ENCODE data around the gene EIF2B2. TPM values are rescaled to one million over a fixed set of nuclear protein-coding genes. Genes with fewer than 3 reads are reported as not detected.
A peak's percentile ranks its signal among the peaks of the same experiment; 100 is the strongest.

EIF2B2 gene
- total RNA-seq, 2 donors from 2014 or later, result 27.4 to 44.3 TPM

- no peak overlapping the region for H3K27ac Mint-ChIP-seq
Measured at GRCh38 chr14:74963705-74964271, 38.9 kb upstream of the EIF2B2 start.

GRCh38 chr14:74964787-74965485 lies 37.8 kb upstream of the EIF2B2 start:
- H3K4me3 Mint-ChIP-seq, result no peak overlapping the region
- no peaks in the 10 kb centered on the region for H3K36me3 Mint-ChIP-seq (ENCODE audit: low read depth)
- no peak overlapping the region for H3K27ac Mint-ChIP-seq
- peaks cover 8% of the 10 kb centered on the region for H3K27me3 Mint-ChIP-seq
- H3K4me1 Mint-ChIP-seq, result peaks cover 4% of the 10 kb centered on the region
- no peak for ATAC-seq (replicated peaks)
- no peaks in the 10 kb centered on the region for H3K9me3 Mint-ChIP-seq

More at GRCh38 chr14:74963705-74964271, 38.9 kb upstream of the EIF2B2 start:
- no peaks in the 10 kb centered on the region for H3K36me3 Mint-ChIP-seq (ENCODE audit: low read depth)
- H3K4me3 Mint-ChIP-seq, result no peak overlapping the region
- ATAC-seq (replicated peaks), result no peak
- no peaks in the 10 kb centered on the region for H3K9me3 Mint-ChIP-seq
- peaks cover 4% of the 10 kb centered on the region for H3K4me1 Mint-ChIP-seq
- peaks cover 8% of the 10 kb centered on the region for H3K27me3 Mint-ChIP-seq

GRCh38 chr14:74965486-74966153 lies 37.1 kb upstream of the EIF2B2 start:
- Mint-ChIP-seq H3K4me3 (no peak overlapping the region), H3K4me1 (peaks cover 4% of the 10 kb centered on the region), H3K36me3 (ENCODE audit: low read depth) (no peaks in the 10 kb centered on the region), H3K27ac (no peak overlapping the region), H3K9me3 (no peaks in the 10 kb centered on the region), H3K27me3 (peaks cover 8% of the 10 kb centered on the region)
- ATAC-seq (replicated peaks), result no peak

GRCh38 chr14:74968811-74969210 lies 33.9 kb upstream of the EIF2B2 start:
- no peak overlapping the region for H3K4me3 Mint-ChIP-seq
- H3K9me3 Mint-ChIP-seq, result no peaks in the 10 kb centered on the region
- H3K4me1 Mint-ChIP-seq, result no peaks in the 10 kb centered on the region

GRCh38 chr14:74973003-74973653 lies 29.6 kb upstream of the EIF2B2 start:
- H3K27ac Mint-ChIP-seq, result no peak overlapping the region
- peak; percentile 85 for ATAC-seq (replicated peaks)
- no peaks in the 10 kb centered on the region for H3K27me3 Mint-ChIP-seq
- H3K4me1 Mint-ChIP-seq, result no peaks in the 10 kb centered on the region
- H3K4me3 Mint-ChIP-seq, result no peak overlapping the region
- no peaks in the 10 kb centered on the region for H3K9me3 Mint-ChIP-seq
- H3K36me3 Mint-ChIP-seq (ENCODE audit: low read depth), result no peaks in the 10 kb centered on the region

More at GRCh38 chr14:74968811-74969210, 33.9 kb upstream of the EIF2B2 start:
- H3K27ac Mint-ChIP-seq, result no peak overlapping the region
- H3K36me3 Mint-ChIP-seq (ENCODE audit: low read depth), result no peaks in the 10 kb centered on the region
- H3K27me3 Mint-ChIP-seq, result peaks cover 5% of the 10 kb centered on the region
- ATAC-seq (replicated peaks), result no peak

GRCh38 chr14:74973905-74974363 lies 28.8 kb upstream of the EIF2B2 start:
- Mint-ChIP-seq H3K4me1 (no peaks in the 10 kb centered on the region), H3K9me3 (no peaks in the 10 kb centered on the region), H3K27me3 (no peaks in the 10 kb centered on the region), H3K36me3 (ENCODE audit: low read depth) (no peaks in the 10 kb centered on the region), H3K27ac (no peak overlapping the region), H3K4me3 (no peak overlapping the region)
- no peak for ATAC-seq (replicated peaks)

GRCh38 chr14:74974364-74975058 lies 28.2 kb upstream of the EIF2B2 start:
- H3K36me3 Mint-ChIP-seq (ENCODE audit: low read depth), result no peaks in the 10 kb centered on the region
- no peak overlapping the region for H3K27ac Mint-ChIP-seq

GRCh38 chr14:74975059-74975810 lies 27.5 kb upstream of the EIF2B2 start:
- no peak overlapping the region for H3K27ac Mint-ChIP-seq
- no peak overlapping the region for H3K4me3 Mint-ChIP-seq

More at GRCh38 chr14:74974364-74975058, 28.2 kb upstream of the EIF2B2 start:
- H3K27me3 Mint-ChIP-seq, result no peaks in the 10 kb centered on the region
- H3K4me1 Mint-ChIP-seq, result no peaks in the 10 kb centered on the region
- no peak overlapping the region for H3K4me3 Mint-ChIP-seq
- H3K9me3 Mint-ChIP-seq, result no peaks in the 10 kb centered on the region
- ATAC-seq (replicated peaks), result no peak

GRCh38 chr14:74976264-74977113 lies 26.2 kb upstream of the EIF2B2 start:
- peak overlapping the region; percentile 2 for H3K27ac Mint-ChIP-seq

More at GRCh38 chr14:74975059-74975810, 27.5 kb upstream of the EIF2B2 start:
- no peaks in the 10 kb centered on the region for H3K4me1 Mint-ChIP-seq
- no peaks in the 10 kb centered on the region for H3K9me3 Mint-ChIP-seq
- ATAC-seq (replicated peaks), result no peak
- no peaks in the 10 kb centered on the region for H3K27me3 Mint-ChIP-seq
- no peaks in the 10 kb centered on the region for H3K36me3 Mint-ChIP-seq (ENCODE audit: low read depth)

GRCh38 chr14:74977164-74977900 lies 25.4 kb upstream of the EIF2B2 start:
- no peak for ATAC-seq (replicated peaks)

More at GRCh38 chr14:74976264-74977113, 26.2 kb upstream of the EIF2B2 start:
- no peak for ATAC-seq (replicated peaks)
- Mint-ChIP-seq H3K4me3 (no peak overlapping the region), H3K9me3 (no peaks in the 10 kb centered on the region), H3K4me1 (no peaks in the 10 kb centered on the region), H3K36me3 (ENCODE audit: low read depth) (no peaks in the 10 kb centered on the region), H3K27me3 (no peaks in the 10 kb centered on the region)

GRCh38 chr14:74977901-74978385 lies 24.8 kb upstream of the EIF2B2 start:
- no peak overlapping the region for H3K4me3 Mint-ChIP-seq
- no peaks in the 10 kb centered on the region for H3K27me3 Mint-ChIP-seq
- H3K4me1 Mint-ChIP-seq, result no peaks in the 10 kb centered on the region
- no peak overlapping the region for H3K27ac Mint-ChIP-seq
- H3K36me3 Mint-ChIP-seq (ENCODE audit: low read depth), result no peaks in the 10 kb centered on the region
- ATAC-seq (replicated peaks), result no peak
- H3K9me3 Mint-ChIP-seq, result no peaks in the 10 kb centered on the region

More at GRCh38 chr14:74977164-74977900, 25.4 kb upstream of the EIF2B2 start:
- Mint-ChIP-seq H3K4me1 (no peaks in the 10 kb centered on the region), H3K9me3 (no peaks in the 10 kb centered on the region), H3K36me3 (ENCODE audit: low read depth) (no peaks in the 10 kb centered on the region), H3K27ac (no peak overlapping the region), H3K27me3 (no peaks in the 10 kb centered on the region), H3K4me3 (no peak overlapping the region)

GRCh38 chr14:74978416-74978947 lies 24.2 kb upstream of the EIF2B2 start:
- Mint-ChIP-seq H3K27me3 (no peaks in the 10 kb centered on the region), H3K9me3 (no peaks in the 10 kb centered on the region), H3K36me3 (ENCODE audit: low read depth) (no peaks in the 10 kb centered on the region), H3K27ac (no peak overlapping the region), H3K4me3 (no peak overlapping the region), H3K4me1 (no peaks in the 10 kb centered on the region)
- no peak for ATAC-seq (replicated peaks)
